ENCODE measurements around the gene FAM124A.
A peak's percentile ranks its signal among the peaks of the same experiment; 100 is the strongest.

The FAM124A gene, protein sequence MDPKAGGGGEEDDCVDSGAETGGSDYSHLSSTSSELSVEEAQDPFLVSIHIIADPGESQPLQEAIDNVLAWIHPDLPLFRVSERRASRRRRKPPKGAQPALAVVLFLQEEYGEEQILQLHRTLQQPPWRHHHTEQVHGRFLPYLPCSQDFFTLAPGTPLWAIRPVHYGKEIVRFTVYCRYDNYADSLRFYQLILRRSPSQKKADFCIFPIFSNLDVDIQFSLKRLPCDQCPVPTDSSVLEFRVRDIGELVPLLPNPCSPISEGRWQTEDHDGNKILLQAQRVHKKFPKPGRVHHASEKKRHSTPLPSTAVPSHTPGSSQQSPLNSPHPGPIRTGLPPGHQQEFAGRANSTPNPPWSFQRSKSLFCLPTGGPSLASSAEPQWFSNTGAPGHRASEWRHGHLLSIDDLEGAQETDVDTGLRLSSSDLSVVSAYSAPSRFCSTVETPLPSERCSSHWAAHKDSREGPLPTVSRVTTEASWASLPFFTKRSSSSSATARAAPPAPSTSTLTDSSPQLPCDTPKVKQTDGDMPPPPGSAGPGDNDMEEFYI

DNA sequence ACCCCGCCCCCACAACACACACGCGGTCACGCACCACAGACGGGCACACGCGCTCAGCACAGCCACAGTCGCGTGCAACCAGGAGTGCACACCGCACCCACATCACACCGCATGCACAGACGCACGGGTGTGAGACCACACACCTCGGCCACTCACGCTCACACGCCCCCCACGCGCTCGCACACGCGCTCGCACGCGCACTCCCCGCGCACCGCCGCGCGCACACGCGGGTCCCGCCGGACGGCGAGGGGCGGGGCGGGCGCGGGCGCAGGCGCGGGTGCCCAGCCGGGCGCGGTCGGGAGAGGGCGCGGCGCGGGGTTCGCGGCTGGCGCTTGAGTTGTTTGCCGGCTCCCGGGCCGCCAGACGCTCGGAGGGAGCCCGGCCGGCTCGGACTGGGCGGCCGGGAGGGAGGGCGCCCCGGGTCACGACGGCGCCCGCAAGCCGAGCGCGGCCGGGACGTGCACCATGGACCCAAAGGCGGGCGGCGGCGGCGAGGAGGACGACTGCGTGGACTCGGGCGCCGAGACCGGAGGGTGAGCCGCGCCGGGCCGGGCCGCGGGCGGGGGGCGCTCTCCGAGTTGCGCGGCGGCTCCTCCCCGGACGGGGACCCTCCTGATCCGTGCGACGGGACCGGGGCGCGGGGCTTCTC, at the start of gene FAM124A:
FAM124A (plus strand) TSS at position 362 of the 649 bp plus-strand sequence; CDS start at position 466, 104 bp downstream.
- H3K27ac ChIP-seq, result no peak within 1 kb of the TSS
- ChIA-PET CTCF (interaction anchor here (1.1 kb wide), 1 partner anchor 64 kb away, joined by 4 read pairs; no protein-coding TSS in a partner anchor), POLR2A (ENCODE audit: low non-redundant PET) (no interaction called here)
- TF ChIP-seq, protein P1, sequence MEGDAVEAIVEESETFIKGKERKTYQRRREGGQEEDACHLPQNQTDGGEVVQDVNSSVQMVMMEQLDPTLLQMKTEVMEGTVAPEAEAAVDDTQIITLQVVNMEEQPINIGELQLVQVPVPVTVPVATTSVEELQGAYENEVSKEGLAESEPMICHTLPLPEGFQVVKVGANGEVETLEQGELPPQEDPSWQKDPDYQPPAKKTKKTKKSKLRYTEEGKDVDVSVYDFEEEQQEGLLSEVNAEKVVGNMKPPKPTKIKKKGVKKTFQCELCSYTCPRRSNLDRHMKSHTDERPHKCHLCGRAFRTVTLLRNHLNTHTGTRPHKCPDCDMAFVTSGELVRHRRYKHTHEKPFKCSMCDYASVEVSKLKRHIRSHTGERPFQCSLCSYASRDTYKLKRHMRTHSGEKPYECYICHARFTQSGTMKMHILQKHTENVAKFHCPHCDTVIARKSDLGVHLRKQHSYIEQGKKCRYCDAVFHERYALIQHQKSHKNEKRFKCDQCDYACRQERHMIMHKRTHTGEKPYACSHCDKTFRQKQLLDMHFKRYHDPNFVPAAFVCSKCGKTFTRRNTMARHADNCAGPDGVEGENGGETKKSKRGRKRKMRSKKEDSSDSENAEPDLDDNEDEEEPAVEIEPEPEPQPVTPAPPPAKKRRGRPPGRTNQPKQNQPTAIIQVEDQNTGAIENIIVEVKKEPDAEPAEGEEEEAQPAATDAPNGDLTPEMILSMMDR (conservative IDR thresholded peaks at IDR 0.05; ENCODE audit: low read depth), result peak; percentile 83
- DNase-seq (ENCODE audit: low spot score), result peak; percentile 22

DNA sequence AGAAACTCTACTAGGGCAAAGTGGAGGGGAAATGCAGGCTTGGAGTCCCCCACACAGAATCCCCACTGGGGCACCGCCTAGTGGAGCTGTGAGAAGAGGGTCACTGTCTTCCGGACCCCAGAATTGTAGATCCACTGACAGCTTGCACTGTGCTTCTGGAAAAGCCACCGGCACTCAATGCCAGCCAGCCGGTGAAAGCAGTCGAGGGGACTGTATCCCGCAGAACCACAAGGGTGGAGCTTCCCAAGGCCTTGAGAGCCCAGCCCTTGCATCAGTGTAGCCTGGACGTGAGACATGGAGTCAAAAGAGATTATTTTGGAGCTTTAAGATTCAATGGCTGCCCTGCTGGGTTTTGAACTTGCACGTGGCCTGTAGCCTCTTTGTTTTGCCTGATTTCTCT, 47.2 kb upstream of the FAM124A start:
- DNase-seq (ENCODE audit: low spot score), result no peak
- ChIA-PET POLR2A (ENCODE audit: low non-redundant PET) (no interaction called here), CTCF (no interaction called here)
- TF ChIP-seq, protein P1 (conservative IDR thresholded peaks at IDR 0.05; ENCODE audit: low read depth), result no peak
- H3K27ac ChIP-seq, result no peak overlapping the region

DNA sequence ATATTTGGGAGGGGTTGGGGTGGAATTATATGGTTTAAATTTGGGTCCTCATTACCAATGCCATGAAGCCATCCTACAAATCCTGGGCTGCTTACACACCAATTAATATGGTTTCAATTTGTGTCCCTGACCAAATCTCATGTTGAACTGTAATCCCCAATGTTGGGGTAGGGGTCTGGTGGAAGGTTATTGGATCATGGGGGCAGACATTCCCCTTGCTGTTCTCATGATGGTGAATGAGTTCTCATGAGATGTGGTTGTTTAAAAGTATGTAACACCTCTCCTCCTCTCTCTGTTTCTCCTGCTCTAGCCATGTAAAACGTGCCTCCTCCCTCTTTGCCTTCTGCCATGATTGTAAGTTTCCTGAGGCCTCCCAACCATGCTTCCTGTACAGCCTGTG, 46.6 kb upstream of the FAM124A start:
- no peak overlapping the region for H3K27ac ChIP-seq
- CTCF ChIA-PET, result no interaction called here
- no peak for DNase-seq (ENCODE audit: low spot score)
- TF ChIP-seq, protein P1 (conservative IDR thresholded peaks at IDR 0.05; ENCODE audit: low read depth), result no peak
- POLR2A ChIA-PET (ENCODE audit: low non-redundant PET), result no interaction called here

DNA sequence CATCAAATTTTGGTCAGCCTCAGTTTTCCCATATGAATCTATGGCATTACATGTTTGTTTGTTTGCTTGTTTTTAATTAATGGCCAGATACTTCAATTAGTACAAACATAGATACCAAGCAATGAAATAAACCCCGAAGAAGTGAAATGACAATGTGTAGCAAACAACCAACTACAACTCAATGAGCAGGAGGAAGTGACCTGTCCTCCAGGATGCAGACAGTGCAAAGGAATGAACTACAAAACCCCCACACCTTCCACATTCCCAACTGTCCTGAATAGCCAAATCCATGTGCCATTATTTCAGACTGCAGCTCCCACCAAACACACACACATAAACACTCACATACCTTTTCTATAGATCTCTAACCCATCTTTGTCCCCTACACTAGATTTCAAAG, 45.0 kb upstream of the FAM124A start:
- TF ChIP-seq, protein P1 (conservative IDR thresholded peaks at IDR 0.05; ENCODE audit: low read depth), result no peak
- CTCF ChIA-PET, result no interaction called here
- no peak overlapping the region for H3K27ac ChIP-seq
- no peak for DNase-seq (ENCODE audit: low spot score)
- POLR2A ChIA-PET (ENCODE audit: low non-redundant PET), result no interaction called here

DNA sequence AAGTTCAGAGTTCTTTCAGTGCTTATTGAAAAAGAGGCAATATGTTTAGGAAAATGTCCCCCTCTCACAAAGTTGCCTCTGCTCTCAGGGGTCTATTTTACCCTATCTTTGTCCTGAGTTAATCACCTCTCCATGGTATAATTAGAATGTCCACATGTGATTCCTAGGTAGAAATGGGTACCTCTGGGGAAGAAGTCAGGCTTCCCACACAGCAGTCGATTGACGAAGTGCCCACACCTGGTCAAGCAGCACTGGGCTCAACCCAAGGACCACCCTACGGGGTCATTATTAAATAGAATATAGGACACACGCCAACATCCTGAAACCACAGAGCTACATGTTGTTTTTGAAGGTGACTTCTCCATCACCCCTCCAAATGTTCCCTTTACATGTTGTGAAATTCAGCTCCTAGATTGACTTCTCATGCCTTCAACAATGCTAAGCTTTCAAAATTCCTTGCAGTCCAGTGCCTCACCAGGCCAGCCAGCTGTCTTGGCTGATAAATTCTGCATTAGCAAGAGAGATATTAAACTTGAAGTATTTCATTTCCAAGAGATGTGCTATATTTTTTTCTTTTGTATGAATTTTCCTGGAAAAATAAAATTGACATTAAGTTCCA, 43.6 kb upstream of the FAM124A start:
- CTCF ChIA-PET, result no interaction called here
- TF ChIP-seq, protein P1 (conservative IDR thresholded peaks at IDR 0.05; ENCODE audit: low read depth), result no peak
- H3K27ac ChIP-seq, result no peak overlapping the region
- POLR2A ChIA-PET (ENCODE audit: low non-redundant PET), result no interaction called here
- no peak for DNase-seq (ENCODE audit: low spot score)

DNA sequence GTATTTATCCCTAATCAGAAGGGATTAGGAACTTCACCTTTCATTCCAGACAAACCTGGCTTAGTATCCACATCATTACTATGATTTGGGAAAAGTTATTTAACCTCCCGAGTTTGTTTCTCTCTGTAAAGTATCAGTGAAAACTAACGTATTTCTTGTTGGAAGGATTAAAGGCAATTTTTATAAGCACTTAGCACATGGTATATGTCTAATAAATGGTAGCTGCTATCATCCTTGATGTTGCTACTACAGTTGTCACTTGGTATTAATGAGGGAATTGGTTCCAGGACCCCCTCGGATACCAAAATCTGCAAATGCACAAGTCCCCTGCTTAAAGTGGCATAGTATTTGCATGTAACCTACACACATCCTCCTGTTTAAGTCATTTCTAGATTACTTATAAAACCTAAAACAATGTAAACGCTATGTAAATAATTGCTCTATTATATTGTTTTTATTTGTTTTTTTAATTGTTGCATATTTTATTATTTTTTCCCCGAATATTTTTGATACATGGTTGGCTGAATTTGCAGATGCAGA, 42.7 kb upstream of the FAM124A start:
- POLR2A ChIA-PET (ENCODE audit: low non-redundant PET), result no interaction called here

More for the DNA sequence above, 42.7 kb upstream of the FAM124A start:
- DNase-seq (ENCODE audit: low spot score), result no peak
- H3K27ac ChIP-seq, result no peak overlapping the region
- TF ChIP-seq, protein P1 (conservative IDR thresholded peaks at IDR 0.05; ENCODE audit: low read depth), result no peak
- CTCF ChIA-PET, result no interaction called here

All from RWPE1 (cell line).